ENCODE measurements around the gene HEPHL1.

DNA sequence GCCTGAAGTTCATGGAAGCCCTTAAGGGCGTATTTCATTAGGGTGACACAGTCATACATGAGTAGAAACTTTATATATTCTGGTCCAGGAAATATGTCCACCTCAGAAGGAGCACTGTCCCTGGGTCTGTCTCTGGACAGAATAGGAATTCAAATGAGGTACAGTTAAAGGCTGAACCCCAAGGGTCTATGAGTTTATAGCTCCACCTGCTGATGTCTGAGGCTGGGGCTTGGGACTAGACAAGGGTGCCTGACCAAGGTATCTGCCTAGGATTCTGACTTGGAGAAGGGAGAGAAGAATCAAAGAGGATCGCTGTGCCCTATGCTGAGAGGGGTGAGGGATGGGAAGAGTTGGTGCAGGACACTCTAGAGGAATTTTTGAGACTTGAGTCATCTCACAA, 14.9 kb downstream of the HEPHL1 start:
- TF ChIP-seq, protein P1, sequence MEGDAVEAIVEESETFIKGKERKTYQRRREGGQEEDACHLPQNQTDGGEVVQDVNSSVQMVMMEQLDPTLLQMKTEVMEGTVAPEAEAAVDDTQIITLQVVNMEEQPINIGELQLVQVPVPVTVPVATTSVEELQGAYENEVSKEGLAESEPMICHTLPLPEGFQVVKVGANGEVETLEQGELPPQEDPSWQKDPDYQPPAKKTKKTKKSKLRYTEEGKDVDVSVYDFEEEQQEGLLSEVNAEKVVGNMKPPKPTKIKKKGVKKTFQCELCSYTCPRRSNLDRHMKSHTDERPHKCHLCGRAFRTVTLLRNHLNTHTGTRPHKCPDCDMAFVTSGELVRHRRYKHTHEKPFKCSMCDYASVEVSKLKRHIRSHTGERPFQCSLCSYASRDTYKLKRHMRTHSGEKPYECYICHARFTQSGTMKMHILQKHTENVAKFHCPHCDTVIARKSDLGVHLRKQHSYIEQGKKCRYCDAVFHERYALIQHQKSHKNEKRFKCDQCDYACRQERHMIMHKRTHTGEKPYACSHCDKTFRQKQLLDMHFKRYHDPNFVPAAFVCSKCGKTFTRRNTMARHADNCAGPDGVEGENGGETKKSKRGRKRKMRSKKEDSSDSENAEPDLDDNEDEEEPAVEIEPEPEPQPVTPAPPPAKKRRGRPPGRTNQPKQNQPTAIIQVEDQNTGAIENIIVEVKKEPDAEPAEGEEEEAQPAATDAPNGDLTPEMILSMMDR (IDR thresholded peaks at IDR 0.05; ENCODE audit: low read depth, low read length): no peak
- no peak for TF ChIP-seq EZH2phosphoT487 (IDR thresholded peaks at IDR 0.05; ENCODE audit: low read depth)
